Measurements from ENCODE around the gene SBK3.

DNA sequence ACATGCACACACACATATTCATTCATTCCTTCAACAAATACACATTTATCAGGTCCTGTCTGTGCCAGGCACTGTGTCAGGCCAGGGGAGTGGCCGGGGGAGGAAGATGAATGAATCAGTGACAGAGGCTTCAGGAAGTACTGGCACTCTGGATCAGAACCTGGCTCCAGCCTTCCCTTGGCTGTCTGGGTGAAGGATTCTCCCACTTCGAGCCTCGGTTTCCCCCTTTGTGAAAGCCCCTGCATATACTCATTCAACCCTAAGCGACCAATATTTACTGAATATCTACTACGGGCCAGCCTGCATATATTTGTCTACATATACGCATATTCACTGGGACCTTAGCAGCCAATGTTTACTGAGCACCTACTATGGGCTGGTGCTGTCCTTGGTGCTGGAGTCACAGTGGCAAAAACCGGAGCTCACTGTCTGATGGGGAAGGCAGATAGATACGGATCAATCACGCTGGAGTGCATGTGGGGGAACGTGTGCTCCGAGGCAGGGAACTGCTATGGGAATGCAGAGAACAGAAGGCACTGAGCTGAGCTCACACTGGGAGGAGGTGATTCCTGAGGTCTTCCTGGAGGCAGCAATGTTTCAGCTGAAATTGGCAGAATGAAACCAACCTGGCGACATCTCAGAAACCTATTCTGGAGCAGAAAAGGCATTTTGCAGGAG lies 35.9 kb upstream of the SBK3 start:
- no peak for TF ChIP-seq HOXA7 (CRISPR knock-in tag; IDR thresholded peaks at IDR 0.05; ENCODE audit: borderline replicate concordance)
- TF ChIP-seq ZNF670 (tag by site-specific recombination; IDR thresholded peaks at IDR 0.05; ENCODE audit: low read depth), result no peak
- no peak for TF ChIP-seq ZNF629 (tag by site-specific recombination; IDR thresholded peaks at IDR 0.05)
- no peak for TF ChIP-seq ZNF121 (tag by site-specific recombination; IDR thresholded peaks at IDR 0.05)
- TF ChIP-seq KLF16 (tag by site-specific recombination; IDR thresholded peaks at IDR 0.05), result no peak
- TF ChIP-seq, protein P1, sequence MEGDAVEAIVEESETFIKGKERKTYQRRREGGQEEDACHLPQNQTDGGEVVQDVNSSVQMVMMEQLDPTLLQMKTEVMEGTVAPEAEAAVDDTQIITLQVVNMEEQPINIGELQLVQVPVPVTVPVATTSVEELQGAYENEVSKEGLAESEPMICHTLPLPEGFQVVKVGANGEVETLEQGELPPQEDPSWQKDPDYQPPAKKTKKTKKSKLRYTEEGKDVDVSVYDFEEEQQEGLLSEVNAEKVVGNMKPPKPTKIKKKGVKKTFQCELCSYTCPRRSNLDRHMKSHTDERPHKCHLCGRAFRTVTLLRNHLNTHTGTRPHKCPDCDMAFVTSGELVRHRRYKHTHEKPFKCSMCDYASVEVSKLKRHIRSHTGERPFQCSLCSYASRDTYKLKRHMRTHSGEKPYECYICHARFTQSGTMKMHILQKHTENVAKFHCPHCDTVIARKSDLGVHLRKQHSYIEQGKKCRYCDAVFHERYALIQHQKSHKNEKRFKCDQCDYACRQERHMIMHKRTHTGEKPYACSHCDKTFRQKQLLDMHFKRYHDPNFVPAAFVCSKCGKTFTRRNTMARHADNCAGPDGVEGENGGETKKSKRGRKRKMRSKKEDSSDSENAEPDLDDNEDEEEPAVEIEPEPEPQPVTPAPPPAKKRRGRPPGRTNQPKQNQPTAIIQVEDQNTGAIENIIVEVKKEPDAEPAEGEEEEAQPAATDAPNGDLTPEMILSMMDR (tag by site-specific recombination; IDR thresholded peaks at IDR 0.05), result no peak
- no peak for TF ChIP-seq MZF1 (tag by site-specific recombination; IDR thresholded peaks at IDR 0.05; ENCODE audit: borderline replicate concordance)
- no peak for TF ChIP-seq ZFP37 (tag by site-specific recombination; IDR thresholded peaks at IDR 0.05)
- TF ChIP-seq, protein P2, sequence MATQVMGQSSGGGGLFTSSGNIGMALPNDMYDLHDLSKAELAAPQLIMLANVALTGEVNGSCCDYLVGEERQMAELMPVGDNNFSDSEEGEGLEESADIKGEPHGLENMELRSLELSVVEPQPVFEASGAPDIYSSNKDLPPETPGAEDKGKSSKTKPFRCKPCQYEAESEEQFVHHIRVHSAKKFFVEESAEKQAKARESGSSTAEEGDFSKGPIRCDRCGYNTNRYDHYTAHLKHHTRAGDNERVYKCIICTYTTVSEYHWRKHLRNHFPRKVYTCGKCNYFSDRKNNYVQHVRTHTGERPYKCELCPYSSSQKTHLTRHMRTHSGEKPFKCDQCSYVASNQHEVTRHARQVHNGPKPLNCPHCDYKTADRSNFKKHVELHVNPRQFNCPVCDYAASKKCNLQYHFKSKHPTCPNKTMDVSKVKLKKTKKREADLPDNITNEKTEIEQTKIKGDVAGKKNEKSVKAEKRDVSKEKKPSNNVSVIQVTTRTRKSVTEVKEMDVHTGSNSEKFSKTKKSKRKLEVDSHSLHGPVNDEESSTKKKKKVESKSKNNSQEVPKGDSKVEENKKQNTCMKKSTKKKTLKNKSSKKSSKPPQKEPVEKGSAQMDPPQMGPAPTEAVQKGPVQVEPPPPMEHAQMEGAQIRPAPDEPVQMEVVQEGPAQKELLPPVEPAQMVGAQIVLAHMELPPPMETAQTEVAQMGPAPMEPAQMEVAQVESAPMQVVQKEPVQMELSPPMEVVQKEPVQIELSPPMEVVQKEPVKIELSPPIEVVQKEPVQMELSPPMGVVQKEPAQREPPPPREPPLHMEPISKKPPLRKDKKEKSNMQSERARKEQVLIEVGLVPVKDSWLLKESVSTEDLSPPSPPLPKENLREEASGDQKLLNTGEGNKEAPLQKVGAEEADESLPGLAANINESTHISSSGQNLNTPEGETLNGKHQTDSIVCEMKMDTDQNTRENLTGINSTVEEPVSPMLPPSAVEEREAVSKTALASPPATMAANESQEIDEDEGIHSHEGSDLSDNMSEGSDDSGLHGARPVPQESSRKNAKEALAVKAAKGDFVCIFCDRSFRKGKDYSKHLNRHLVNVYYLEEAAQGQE (tag by site-specific recombination; IDR thresholded peaks at IDR 0.05), result peak; percentile 97
- TF ChIP-seq REPIN1 (tag by site-specific recombination; IDR thresholded peaks at IDR 0.05; ENCODE audit: low read depth), result no peak
- TF ChIP-seq ZNF37A (tag by site-specific recombination; IDR thresholded peaks at IDR 0.05), result no peak
- TF ChIP-seq ZNF624 (tag by site-specific recombination; IDR thresholded peaks at IDR 0.05), result no peak
- no peak for TF ChIP-seq PRDM1 (tag by site-specific recombination; IDR thresholded peaks at IDR 0.05)
- TF ChIP-seq ZNF701 (tag by site-specific recombination; IDR thresholded peaks at IDR 0.05), result no peak
